ENCODE measurements around the gene GPR87.
A peak's percentile ranks its signal among the peaks of the same experiment; 100 is the strongest.

Gene GPR87

GRCh38 chr3:151301787-151302186 lies 14.8 kb downstream of the GPR87 start:
- no peak for TF ChIP-seq ZFX (IDR thresholded peaks at IDR 0.05; ENCODE audit: borderline replicate concordance)
- TF ChIP-seq, protein P1, sequence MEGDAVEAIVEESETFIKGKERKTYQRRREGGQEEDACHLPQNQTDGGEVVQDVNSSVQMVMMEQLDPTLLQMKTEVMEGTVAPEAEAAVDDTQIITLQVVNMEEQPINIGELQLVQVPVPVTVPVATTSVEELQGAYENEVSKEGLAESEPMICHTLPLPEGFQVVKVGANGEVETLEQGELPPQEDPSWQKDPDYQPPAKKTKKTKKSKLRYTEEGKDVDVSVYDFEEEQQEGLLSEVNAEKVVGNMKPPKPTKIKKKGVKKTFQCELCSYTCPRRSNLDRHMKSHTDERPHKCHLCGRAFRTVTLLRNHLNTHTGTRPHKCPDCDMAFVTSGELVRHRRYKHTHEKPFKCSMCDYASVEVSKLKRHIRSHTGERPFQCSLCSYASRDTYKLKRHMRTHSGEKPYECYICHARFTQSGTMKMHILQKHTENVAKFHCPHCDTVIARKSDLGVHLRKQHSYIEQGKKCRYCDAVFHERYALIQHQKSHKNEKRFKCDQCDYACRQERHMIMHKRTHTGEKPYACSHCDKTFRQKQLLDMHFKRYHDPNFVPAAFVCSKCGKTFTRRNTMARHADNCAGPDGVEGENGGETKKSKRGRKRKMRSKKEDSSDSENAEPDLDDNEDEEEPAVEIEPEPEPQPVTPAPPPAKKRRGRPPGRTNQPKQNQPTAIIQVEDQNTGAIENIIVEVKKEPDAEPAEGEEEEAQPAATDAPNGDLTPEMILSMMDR (IDR thresholded peaks at IDR 0.05) = no peak
- H3K27ac ChIP-seq = no peak overlapping the region

DNA sequence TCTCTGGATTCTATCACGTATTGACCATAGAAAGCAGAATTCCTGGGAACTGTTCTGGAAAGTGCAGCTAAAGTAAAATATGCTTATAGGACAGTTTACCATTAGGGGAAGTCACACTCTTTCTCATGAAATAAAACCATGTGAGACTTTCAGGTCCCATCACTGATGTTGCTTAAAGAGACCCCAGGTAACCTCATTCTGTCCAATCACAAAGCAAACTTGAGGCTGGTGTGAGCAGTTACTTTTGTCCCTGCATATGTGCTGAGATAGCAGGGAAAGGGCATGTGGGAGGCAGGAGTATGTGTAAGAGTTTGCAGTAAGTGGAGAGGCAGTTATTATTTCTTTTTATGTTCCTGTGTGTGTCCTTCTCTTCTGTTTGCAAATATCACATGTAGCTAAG lies 16.1 kb downstream of the GPR87 start:
- TF ChIP-seq, protein P1 (IDR thresholded peaks at IDR 0.05) = no peak
- no peak for TF ChIP-seq ZFX (IDR thresholded peaks at IDR 0.05; ENCODE audit: borderline replicate concordance)
- no peak overlapping the region for H3K27ac ChIP-seq

DNA sequence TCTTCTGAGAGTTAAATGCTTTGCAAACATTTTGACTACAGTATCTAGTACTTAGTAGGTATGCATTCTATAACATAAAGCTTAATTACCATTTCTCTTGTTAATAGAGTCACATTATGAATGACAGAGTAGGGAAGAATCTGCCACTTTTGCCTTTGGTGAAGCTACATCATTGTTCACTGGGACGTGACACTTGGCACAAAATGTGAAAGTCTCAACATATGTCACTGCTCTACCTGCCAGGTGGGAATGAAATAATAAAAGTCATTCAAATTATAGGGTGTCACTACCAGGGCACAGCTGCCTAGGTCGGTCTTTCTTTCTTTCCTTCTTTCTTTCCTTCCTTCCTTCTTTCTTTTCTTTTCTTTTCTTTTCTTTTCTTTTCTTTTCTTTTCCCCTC lies 17.6 kb downstream of the GPR87 start:
- TF ChIP-seq, protein P1 (IDR thresholded peaks at IDR 0.05) = no peak
- no peak for TF ChIP-seq ZFX (IDR thresholded peaks at IDR 0.05; ENCODE audit: borderline replicate concordance)
- no peak overlapping the region for H3K27ac ChIP-seq

- no peak overlapping the region for H3K27ac ChIP-seq
- TF ChIP-seq, protein P1 (IDR thresholded peaks at IDR 0.05) = no peak
- no peak for TF ChIP-seq ZFX (IDR thresholded peaks at IDR 0.05; ENCODE audit: borderline replicate concordance)
Observed at GRCh38 chr3:151297429-151297828, 19.2 kb downstream of the GPR87 start.

DNA sequence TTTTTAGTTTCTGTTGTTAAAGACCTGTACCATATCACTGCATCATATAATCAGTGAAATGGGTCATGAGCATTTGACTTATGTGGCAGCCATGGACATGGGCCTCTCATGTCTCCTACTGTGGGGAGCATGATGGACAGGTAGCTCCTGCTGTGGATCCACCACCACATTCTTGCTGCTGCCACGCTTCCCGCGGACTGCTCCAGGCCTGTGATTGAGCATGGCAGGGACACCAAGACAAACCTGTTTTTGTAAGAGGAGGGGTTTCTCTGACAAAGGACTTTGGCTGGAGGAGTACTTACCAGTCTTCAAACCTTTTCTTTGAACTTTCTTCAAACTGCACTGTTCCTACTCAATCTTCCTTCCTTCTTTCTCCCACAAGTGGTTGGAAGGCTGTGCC lies 20.4 kb downstream of the GPR87 start:
- no peak for TF ChIP-seq ZFX (IDR thresholded peaks at IDR 0.05; ENCODE audit: borderline replicate concordance)
- H3K27ac ChIP-seq = no peak overlapping the region

DNA sequence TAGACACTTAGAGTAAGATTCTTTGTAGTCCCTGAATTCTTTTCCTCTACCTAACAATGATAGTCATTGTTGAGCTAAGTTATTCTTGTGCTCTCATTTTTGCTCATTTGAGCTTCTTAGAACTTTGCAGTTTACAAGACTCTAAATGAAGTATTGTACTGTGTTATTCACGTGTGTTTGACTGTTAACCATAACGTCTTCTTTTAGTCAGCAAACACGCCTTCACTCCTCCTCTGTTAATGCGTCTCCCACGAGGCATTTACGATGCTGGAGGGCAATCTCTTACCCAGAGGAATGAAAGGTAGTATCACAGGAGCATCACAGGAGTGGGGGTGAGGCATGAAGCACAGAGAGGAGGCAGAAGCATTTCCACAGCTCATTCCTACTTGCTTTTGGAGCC lies 23.5 kb downstream of the GPR87 start:
- TF ChIP-seq, protein P1 (IDR thresholded peaks at IDR 0.05) = no peak
- TF ChIP-seq ZFX (IDR thresholded peaks at IDR 0.05; ENCODE audit: borderline replicate concordance) = no peak
- H3K27ac ChIP-seq = no peak overlapping the region

GRCh38 chr3:151290673-151291072 lies 25.9 kb downstream of the GPR87 start:
- H3K27ac ChIP-seq = no peak overlapping the region
- TF ChIP-seq ZFX (IDR thresholded peaks at IDR 0.05; ENCODE audit: borderline replicate concordance) = no peak
- TF ChIP-seq, protein P1 (IDR thresholded peaks at IDR 0.05) = peak; percentile 16; the same call in 1 of the 2 replicates

DNA sequence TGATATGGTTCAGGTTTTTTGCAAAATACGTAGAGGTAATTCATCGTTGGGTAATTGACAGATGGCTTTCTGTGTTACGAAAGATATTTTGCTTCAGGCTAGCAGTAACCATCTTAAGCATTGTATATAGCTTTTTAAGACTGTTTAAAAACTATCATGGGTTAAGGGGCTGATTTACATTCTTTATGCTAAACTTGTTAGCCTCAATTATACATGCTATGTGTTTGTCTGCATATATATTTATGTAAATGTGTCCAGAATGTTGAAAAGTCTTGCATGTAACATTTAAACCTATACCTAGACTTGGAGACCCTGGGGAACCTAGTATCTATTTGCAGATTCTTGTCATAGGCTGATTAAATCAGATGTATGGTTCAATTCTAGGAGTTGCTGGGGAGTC lies 27.2 kb downstream of the GPR87 start:
- TF ChIP-seq, protein P1 (IDR thresholded peaks at IDR 0.05) = no peak
- TF ChIP-seq ZFX (IDR thresholded peaks at IDR 0.05; ENCODE audit: borderline replicate concordance) = no peak
- H3K27ac ChIP-seq = no peak overlapping the region
